Measurements from ENCODE around the gene NOTCH4. TPM values are rescaled to one million over a fixed set of nuclear protein-coding genes. Genes with fewer than 3 reads are reported as not detected.

NOTCH4 gene
- total and polyA plus RNA-seq, 9 of the 15 experiments (the other 6 are each of a cell fraction or from before 2014, with no cell fraction given), result 0.24 to 4.3 (median 1.7) TPM

DNA sequence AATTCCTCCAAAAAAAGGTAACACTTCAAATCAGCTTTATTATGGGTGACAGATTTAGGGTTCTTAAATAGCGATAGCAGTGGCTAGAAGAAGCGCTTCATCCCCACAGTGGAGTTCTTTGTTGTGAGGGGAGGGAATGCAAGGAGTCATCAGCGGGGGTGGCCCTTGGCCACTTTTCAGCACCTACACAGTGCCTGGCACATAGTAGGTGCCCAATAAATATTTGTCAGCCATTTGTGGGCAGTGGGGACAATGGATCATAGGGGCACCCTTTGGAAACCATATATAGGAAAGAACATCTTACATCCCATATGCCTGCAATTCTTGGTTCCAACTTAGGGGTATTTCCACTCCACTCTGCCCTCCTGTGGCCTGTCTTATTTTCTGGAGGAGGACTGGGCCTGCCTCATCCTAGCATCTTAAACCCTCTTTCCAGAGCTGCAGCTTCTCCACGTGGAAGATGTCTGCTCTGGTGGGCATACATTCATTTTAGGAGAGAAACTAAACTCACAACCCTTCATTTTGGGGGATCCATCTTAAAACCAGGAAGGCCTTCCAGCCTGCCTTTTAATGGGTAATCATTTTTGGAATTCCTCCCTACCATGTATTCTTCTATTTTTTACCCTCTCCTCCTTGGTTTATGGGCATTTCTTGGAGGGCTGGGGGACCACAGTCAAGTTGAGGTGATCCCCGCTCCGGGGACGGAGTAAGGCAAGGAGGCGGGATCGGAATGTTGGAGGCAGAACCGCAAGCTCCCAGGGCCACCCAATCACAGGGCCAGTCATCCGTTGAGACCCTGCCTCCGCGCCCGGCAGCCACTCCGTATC, 28.8 kb downstream of the NOTCH4 start (continued):
- TF ChIP-seq, protein P1, sequence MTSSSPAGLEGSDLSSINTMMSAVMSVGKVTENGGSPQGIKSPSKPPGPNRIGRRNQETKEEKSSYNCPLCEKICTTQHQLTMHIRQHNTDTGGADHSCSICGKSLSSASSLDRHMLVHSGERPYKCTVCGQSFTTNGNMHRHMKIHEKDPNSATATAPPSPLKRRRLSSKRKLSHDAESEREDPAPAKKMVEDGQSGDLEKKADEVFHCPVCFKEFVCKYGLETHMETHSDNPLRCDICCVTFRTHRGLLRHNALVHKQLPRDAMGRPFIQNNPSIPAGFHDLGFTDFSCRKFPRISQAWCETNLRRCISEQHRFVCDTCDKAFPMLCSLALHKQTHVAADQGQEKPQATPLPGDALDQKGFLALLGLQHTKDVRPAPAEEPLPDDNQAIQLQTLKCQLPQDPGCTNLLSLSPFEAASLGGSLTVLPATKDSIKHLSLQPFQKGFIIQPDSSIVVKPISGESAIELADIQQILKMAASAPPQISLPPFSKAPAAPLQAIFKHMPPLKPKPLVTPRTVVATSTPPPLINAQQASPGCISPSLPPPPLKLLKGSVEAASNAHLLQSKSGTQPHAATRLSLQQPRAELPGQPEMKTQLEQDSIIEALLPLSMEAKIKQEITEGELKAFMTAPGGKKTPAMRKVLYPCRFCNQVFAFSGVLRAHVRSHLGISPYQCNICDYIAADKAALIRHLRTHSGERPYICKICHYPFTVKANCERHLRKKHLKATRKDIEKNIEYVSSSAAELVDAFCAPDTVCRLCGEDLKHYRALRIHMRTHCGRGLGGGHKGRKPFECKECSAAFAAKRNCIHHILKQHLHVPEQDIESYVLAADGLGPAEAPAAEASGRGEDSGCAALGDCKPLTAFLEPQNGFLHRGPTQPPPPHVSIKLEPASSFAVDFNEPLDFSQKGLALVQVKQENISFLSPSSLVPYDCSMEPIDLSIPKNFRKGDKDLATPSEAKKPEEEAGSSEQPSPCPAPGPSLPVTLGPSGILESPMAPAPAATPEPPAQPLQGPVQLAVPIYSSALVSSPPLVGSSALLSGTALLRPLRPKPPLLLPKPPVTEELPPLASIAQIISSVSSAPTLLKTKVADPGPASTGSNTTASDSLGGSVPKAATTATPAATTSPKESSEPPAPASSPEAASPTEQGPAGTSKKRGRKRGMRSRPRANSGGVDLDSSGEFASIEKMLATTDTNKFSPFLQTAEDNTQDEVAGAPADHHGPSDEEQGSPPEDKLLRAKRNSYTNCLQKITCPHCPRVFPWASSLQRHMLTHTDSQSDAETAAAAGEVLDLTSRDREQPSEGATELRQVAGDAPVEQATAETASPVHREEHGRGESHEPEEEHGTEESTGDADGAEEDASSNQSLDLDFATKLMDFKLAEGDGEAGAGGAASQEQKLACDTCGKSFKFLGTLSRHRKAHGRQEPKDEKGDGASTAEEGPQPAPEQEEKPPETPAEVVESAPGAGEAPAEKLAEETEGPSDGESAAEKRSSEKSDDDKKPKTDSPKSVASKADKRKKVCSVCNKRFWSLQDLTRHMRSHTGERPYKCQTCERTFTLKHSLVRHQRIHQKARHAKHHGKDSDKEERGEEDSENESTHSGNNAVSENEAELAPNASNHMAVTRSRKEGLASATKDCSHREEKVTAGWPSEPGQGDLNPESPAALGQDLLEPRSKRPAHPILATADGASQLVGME (CRISPR knock-in tag; IDR thresholded peaks at IDR 0.05), result 0 out of 2 replicates have a peak, but pooled peaks have one; percentile 46
- TF ChIP-seq SRSF3 (IDR thresholded peaks at IDR 0.05; ENCODE audit: insufficient read depth, low read length) (no peak), MXI1 (IDR thresholded peaks at IDR 0.05; ENCODE audit: low read depth, low read length) (no peak), GABPB1 (CRISPR knock-in tag; IDR thresholded peaks at IDR 0.05) (no peak), RBM39 (optimal IDR thresholded peaks at IDR 0.05; ENCODE audit: low read depth, low read length) (no peak), GATAD2B (IDR thresholded peaks at IDR 0.05; ENCODE audit: borderline replicate concordance) (no peak), HDAC2 (IDR thresholded peaks at IDR 0.05) (peak; percentile 84), ARNT (IDR thresholded peaks at IDR 0.05) (peak; percentile 73 to 88; a peak in 2 of 4 replicates), MECOM (CRISPR knock-in tag; IDR thresholded peaks at IDR 0.05) (no peak), JUN (IDR thresholded peaks at IDR 0.05; ENCODE audit: borderline replicate concordance, low read depth, low read length) (0 out of 2 replicates have a peak, but pooled peaks have one; percentile 19), JUN (CRISPR knock-in tag; IDR thresholded peaks at IDR 0.05; ENCODE audit: borderline replicate concordance) (no peak), ZNF263 (CRISPR knock-in tag; IDR thresholded peaks at IDR 0.05; ENCODE audit: borderline replicate concordance) (peak; percentile 67; the same call in 1 of the 2 replicates), CBFB (CRISPR knock-in tag; IDR thresholded peaks at IDR 0.05) (no peak), CHD2 (IDR thresholded peaks at IDR 0.05; ENCODE audit: low read depth, low read length) (no peak)
- TF ChIP-seq, protein P2, sequence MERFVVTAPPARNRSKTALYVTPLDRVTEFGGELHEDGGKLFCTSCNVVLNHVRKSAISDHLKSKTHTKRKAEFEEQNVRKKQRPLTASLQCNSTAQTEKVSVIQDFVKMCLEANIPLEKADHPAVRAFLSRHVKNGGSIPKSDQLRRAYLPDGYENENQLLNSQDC (CRISPR knock-in tag; IDR thresholded peaks at IDR 0.05), result peak; percentile 86; the same call in 1 of the 2 replicates
- TF ChIP-seq, protein P3, sequence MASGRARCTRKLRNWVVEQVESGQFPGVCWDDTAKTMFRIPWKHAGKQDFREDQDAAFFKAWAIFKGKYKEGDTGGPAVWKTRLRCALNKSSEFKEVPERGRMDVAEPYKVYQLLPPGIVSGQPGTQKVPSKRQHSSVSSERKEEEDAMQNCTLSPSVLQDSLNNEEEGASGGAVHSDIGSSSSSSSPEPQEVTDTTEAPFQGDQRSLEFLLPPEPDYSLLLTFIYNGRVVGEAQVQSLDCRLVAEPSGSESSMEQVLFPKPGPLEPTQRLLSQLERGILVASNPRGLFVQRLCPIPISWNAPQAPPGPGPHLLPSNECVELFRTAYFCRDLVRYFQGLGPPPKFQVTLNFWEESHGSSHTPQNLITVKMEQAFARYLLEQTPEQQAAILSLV (tag; IDR thresholded peaks at IDR 0.05), result no peak
- TF ChIP-seq, protein P4, sequence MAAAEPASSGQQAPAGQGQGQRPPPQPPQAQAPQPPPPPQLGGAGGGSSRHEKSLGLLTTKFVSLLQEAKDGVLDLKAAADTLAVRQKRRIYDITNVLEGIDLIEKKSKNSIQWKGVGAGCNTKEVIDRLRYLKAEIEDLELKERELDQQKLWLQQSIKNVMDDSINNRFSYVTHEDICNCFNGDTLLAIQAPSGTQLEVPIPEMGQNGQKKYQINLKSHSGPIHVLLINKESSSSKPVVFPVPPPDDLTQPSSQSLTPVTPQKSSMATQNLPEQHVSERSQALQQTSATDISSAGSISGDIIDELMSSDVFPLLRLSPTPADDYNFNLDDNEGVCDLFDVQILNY (CRISPR knock-in tag; IDR thresholded peaks at IDR 0.05), result no peak
- TF ChIP-seq, protein P5, sequence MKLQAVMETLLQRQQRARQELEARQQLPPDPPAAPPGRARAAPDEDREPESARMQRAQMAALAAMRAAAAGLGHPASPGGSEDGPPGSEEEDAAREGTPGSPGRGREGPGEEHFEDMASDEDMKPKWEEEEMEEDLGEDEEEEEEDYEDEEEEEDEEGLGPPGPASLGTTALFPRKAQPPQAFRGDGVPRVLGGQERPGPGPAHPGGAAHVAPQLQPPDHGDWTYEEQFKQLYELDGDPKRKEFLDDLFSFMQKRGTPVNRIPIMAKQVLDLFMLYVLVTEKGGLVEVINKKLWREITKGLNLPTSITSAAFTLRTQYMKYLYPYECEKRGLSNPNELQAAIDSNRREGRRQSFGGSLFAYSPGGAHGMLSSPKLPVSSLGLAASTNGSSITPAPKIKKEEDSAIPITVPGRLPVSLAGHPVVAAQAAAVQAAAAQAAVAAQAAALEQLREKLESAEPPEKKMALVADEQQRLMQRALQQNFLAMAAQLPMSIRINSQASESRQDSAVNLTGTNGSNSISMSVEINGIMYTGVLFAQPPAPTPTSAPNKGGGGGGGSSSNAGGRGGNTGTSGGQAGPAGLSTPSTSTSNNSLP (IDR thresholded peaks at IDR 0.05; ENCODE audit: borderline replicate concordance, low read depth, low read length), result no peak

Data from K562 (cell line).